Cardiac muscle cell (in vitro differentiated cells and primary cell): ENCODE measurements around the gene TGM5. TPM values are rescaled to one million over a fixed set of nuclear protein-coding genes. Genes with fewer than 3 reads are reported as not detected.
A peak's percentile ranks its signal among the peaks of the same experiment; 100 is the strongest.

ENCODE experiments used
- DNase-seq, 2 donors: peaks; one replicate each; pipeline versions ENCODE4 v3.0.0 to v3.0.0-alpha.2; 2010 to 2017; ENCODE audit warnings: low read depth in 1 of 2, low spot score in 1 of 2
- H3K27ac ChIP-seq: fragments of 200-600 bp; sonication (generic); 2 replicates; pipeline ENCODE4 v1.5.1; 2016
- H3K27me3 ChIP-seq: fragments of 200-600 bp; sonication (generic); 2 replicates; pipeline ENCODE4 v1.6.0; 2016; ENCODE audit warnings: control low read depth
- H3K36me3 ChIP-seq: fragments of 200-600 bp; sonication (generic); 2 replicates; pipeline ENCODE4 v1.5.1; 2016; ENCODE audit warnings: control low read depth
- H3K4me1 ChIP-seq: fragments of 200-600 bp; sonication (generic); 2 replicates; pipeline ENCODE4 v1.8.1; 2017; ENCODE audit warnings: low read depth, mild to moderate bottlenecking, mixed run types
- H3K4me3 ChIP-seq: fragments of 200-600 bp; sonication (generic); 2 replicates; pipeline ENCODE4 v1.5.1; 2016; ENCODE audit warnings: mild to moderate bottlenecking
- H3K9me3 ChIP-seq: fragments of 200-600 bp; sonication (generic); 2 replicates; pipeline ENCODE4 v1.5.1; 2017; ENCODE audit warnings: low read depth, mild to moderate bottlenecking, control low read depth
- polyA plus RNA-seq: library from polyadenylated mRNA; unstranded; fragments of >200 nt; fragmentation: Nextera tagmentation; extraction: Ambion mirVana; gene quantifications from 2 replicates; pipeline ENCODE4 v1.2.1, GENCODE V29; 2016
- total RNA-seq: library from RNA; depleted of rRNA; stranded (reverse); fragments of >200 nt; gene quantifications from 2 replicates; pipeline ENCODE4 v1.2.3, GENCODE V29; 2016
- TF ChIP-seq, protein P1 (sequence below): IDR thresholded peaks from 2 replicates; pipeline ENCODE4 v1.5.1; 2012; ENCODE audit warnings: low read depth, mild to moderate bottlenecking, low read length

TGM5 gene
- total and polyA plus RNA-seq, 2 experiments from 2014 or later: not detected

DNA sequence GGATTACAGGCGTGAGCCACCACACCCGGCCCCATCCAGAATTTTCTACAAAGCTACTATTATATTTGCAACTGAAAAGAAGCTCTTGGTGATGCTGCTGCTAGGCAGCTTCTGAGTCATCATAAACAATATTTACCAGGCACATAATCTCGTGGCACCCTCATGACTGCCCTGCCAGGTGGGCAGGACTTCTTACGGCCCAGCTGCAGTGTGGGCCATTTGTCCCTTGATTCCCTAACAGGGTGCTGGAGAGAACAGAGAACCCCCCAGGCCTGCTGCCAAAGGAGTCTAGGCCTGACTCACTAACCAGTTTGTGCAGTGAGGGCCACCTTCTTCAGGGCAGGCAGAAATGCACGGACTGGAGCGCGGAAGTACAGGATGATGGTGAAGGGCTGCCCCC is 50.8 kb downstream of the TGM5 start:
- no peak overlapping the region for H3K27ac ChIP-seq
- no peaks in the 10 kb centered on the region for H3K9me3 ChIP-seq
- TF ChIP-seq, protein P1, sequence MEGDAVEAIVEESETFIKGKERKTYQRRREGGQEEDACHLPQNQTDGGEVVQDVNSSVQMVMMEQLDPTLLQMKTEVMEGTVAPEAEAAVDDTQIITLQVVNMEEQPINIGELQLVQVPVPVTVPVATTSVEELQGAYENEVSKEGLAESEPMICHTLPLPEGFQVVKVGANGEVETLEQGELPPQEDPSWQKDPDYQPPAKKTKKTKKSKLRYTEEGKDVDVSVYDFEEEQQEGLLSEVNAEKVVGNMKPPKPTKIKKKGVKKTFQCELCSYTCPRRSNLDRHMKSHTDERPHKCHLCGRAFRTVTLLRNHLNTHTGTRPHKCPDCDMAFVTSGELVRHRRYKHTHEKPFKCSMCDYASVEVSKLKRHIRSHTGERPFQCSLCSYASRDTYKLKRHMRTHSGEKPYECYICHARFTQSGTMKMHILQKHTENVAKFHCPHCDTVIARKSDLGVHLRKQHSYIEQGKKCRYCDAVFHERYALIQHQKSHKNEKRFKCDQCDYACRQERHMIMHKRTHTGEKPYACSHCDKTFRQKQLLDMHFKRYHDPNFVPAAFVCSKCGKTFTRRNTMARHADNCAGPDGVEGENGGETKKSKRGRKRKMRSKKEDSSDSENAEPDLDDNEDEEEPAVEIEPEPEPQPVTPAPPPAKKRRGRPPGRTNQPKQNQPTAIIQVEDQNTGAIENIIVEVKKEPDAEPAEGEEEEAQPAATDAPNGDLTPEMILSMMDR: no peak
- H3K36me3 ChIP-seq: no peaks in the 10 kb centered on the region
- H3K4me3 ChIP-seq: no peak overlapping the region
- H3K27me3 ChIP-seq: no peaks in the 10 kb centered on the region
- H3K4me1 ChIP-seq: peaks cover 8% of the 10 kb centered on the region
- no peak for DNase-seq

DNA sequence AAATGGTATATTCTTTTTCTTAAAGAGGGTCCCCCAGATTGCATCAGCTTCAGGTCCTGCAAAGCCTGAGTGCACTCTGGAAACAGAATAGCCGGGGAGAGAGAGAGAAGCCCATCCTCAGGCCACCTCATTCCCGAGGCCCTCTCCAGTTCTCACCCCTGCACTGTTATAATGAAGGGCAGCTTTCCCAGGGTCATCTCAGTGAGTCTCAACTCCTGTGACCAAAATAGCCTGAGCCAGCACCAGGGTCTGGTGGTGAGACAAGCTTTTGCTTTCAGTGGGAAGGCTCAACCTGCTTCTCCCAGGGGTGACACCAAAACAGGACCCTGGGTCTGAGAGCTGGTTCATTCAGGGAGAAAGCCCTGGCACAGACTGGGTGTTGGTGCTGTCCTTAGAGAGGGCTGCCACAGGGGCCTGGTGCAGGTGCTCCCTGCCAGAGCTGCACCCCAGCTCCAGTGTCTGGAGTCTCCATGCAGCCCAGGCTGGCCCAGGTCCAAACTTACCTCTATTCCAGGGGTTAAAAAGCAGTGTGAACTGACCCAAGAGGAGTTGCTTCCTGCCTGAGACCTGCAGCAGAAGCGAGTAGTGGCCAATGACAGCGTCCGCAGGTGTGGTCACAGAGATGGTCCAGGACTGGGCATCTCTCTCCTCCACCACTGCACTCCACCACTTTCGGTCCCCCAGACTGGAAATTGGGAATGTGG is 52.0 kb downstream of the TGM5 start:
- peak in 1 of 2 donors; percentile 60 for DNase-seq
- TF ChIP-seq, protein P1: no peak
- Histone ChIP-seq H3K4me3 (no peak overlapping the region), H3K36me3 (no peaks in the 10 kb centered on the region), H3K27ac (peak overlapping the region; percentile 61), H3K9me3 (no peaks in the 10 kb centered on the region), H3K4me1 (peaks cover 4% of the 10 kb centered on the region), H3K27me3 (no peaks in the 10 kb centered on the region)

GRCh38 chr15:43214169-43214568 is 52.6 kb downstream of the TGM5 start:
- H3K27ac ChIP-seq: no peak overlapping the region
- DNase-seq: no peak
- H3K36me3 ChIP-seq: no peaks in the 10 kb centered on the region
- H3K9me3 ChIP-seq: no peaks in the 10 kb centered on the region
- no peak overlapping the region for H3K4me3 ChIP-seq
- H3K4me1 ChIP-seq: peaks cover 4% of the 10 kb centered on the region
- no peaks in the 10 kb centered on the region for H3K27me3 ChIP-seq
- TF ChIP-seq, protein P1: no peak

DNA sequence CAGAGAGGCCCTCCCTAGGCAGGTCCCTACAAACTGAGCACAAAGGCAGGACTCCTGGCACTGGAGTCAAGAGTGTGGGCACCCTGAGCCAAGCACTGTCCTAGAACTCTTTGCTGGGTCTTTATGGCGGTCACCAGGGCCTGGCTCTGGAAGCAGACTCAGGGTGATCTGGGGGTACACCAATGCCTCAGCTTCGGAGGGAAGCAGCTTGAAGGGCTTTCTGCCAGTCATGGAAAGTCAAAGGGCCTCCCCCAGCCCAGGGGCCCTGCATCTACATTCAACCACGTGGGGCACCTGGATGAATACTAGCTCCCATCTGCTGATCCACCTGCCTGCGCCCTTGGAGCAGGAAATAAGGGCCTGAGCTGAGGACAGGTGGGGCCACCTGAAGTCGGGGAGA is 53.3 kb downstream of the TGM5 start:
- no peak overlapping the region for H3K27ac ChIP-seq
- no peak overlapping the region for H3K4me3 ChIP-seq
- no peak for DNase-seq
- no peaks in the 10 kb centered on the region for H3K36me3 ChIP-seq
- H3K4me1 ChIP-seq: peaks cover 4% of the 10 kb centered on the region
- no peaks in the 10 kb centered on the region for H3K9me3 ChIP-seq
- TF ChIP-seq, protein P1: no peak
- no peaks in the 10 kb centered on the region for H3K27me3 ChIP-seq

- no peaks in the 10 kb centered on the region for H3K9me3 ChIP-seq
- H3K4me1 ChIP-seq: peaks cover 4% of the 10 kb centered on the region
- H3K36me3 ChIP-seq: no peaks in the 10 kb centered on the region
- DNase-seq: no peak
- no peaks in the 10 kb centered on the region for H3K27me3 ChIP-seq
- TF ChIP-seq, protein P1: no peak
- no peak overlapping the region for H3K4me3 ChIP-seq
- no peak overlapping the region for H3K27ac ChIP-seq
These were observed 53.8 kb downstream of the TGM5 start for GRCh38 chr15:43212951-43213350.
